Left renal cortex interstitium (tissue), 4 donors: ENCODE results near the gene SGK2. TPM values are rescaled to one million over a fixed set of nuclear protein-coding genes. Genes with fewer than 3 reads are reported as not detected.

Experiments
- DNase-seq, 4 donors: peaks; one replicate each; pipeline ENCODE4 v3.0.0-alpha.2; 2013; ENCODE audit warnings: low read depth in 4 of 4, low spot score in 2 of 4, missing footprints in 1 of 4
- polyA plus RNA-seq, 4 donors: library from polyadenylated mRNA; unstranded; fragments of 120-200 nt; gene quantifications; one replicate each; pipeline ENCODE4 v1.2.1, GENCODE V29; 2013; ENCODE audit not compliant: insufficient read length in 4 of 4

Gene SGK2
- polyA plus RNA-seq, 4 donors = 29.1 to 76.5 (median 54.6) TPM

- no peak for DNase-seq
These were observed 23.3 kb upstream of the SGK2 start for GRCh38 chr20:43535370-43536004.

- no peak for DNase-seq
These were observed 22.6 kb upstream of the SGK2 start for GRCh38 chr20:43536041-43536816.

- no peak for DNase-seq
These were observed 21.9 kb upstream of the SGK2 start for GRCh38 chr20:43536817-43537440.

- DNase-seq = peak in 1 of 4 donors; percentile 51
These were observed 20.6 kb upstream of the SGK2 start for GRCh38 chr20:43537921-43538877.

GRCh38 chr20:43538878-43539700 lies 19.7 kb upstream of the SGK2 start:
- no peak for DNase-seq

- no peak for DNase-seq
These were observed 18.7 kb upstream of the SGK2 start for GRCh38 chr20:43539975-43540672.

GRCh38 chr20:43540673-43541060 lies 18.2 kb upstream of the SGK2 start:
- DNase-seq = no peak

- DNase-seq = no peak
These were observed 17.6 kb upstream of the SGK2 start for GRCh38 chr20:43541214-43541613.

- no peak for DNase-seq
These were observed 16.7 kb upstream of the SGK2 start for GRCh38 chr20:43542161-43542560.

- no peak for DNase-seq
These were observed 16.2 kb upstream of the SGK2 start for GRCh38 chr20:43542674-43543073.

GRCh38 chr20:43543138-43543537 lies 15.7 kb upstream of the SGK2 start:
- DNase-seq = no peak

GRCh38 chr20:43544501-43544900 lies 14.3 kb upstream of the SGK2 start:
- DNase-seq = no peak

GRCh38 chr20:43545837-43546578 lies 12.8 kb upstream of the SGK2 start:
- no peak for DNase-seq

- no peak for DNase-seq
These were observed 10.4 kb upstream of the SGK2 start for GRCh38 chr20:43548273-43548880.

GRCh38 chr20:43549416-43550065 lies 9.3 kb upstream of the SGK2 start:
- no peak for DNase-seq

- no peak for DNase-seq
These were observed 8.4 kb upstream of the SGK2 start for GRCh38 chr20:43550456-43550855.

- no peak for DNase-seq
These were observed 4.5 kb upstream of the SGK2 start for GRCh38 chr20:43554369-43554768.
